PC-9 (cell line): ENCODE measurements around the gene CLNK. TPM values are rescaled to one million over a fixed set of nuclear protein-coding genes. Genes with fewer than 3 reads are reported as not detected.
A peak's percentile ranks its signal among the peaks of the same experiment; 100 is the strongest.

Experiments used
- BruUV-seq: library from RNA; stranded (reverse); fragments of 400-500 nt; replicated peaks from 2 replicates; lab custom pipeline; 2021; lab: Mats Ljungman, UMichigan
- CTCF ChIA-PET: fragments of 300-600 bp; sonication (Branson Sonifier 250); formaldehyde crosslinking; loops from one replicate; lab custom pipeline; 2022; ENCODE audit warnings: antibody characterized with exemption; lab: Charles Lee
- POLR2A ChIA-PET: fragments of 300-600 bp; sonication (Branson Sonifier 250); formaldehyde crosslinking; loops from one replicate; lab custom pipeline; 2022; ENCODE audit warnings: antibody characterized with exemption; ENCODE audit not compliant: unreplicated experiment; lab: Charles Lee
- DNase-seq, 2 experiments: peaks; one replicate each; pipeline versions ENCODE4 v3.0.0 to v3.0.0-alpha.2; 2015 to 2022; ENCODE audit warnings: mixed read lengths in 1 of 2
- H2AFZ ChIP-seq: fragments of 200-600 bp; sonication (generic); 2 replicates; pipeline ENCODE4 v1.8.1; 2017; ENCODE audit warnings: antibody characterized with exemption
- H3F3A ChIP-seq: fragments of 200-600 bp; sonication (generic); 2 replicates; pipeline ENCODE4 v1.8.1; 2017; ENCODE audit warnings: antibody characterized with exemption, mild to moderate bottlenecking, low read depth; ENCODE audit not compliant: insufficient read depth
- H3K27ac ChIP-seq: fragments of 200-600 bp; sonication (generic); 2 replicates; pipeline ENCODE4 v1.6.1; 2016; ENCODE audit warnings: mixed run types
- H3K27me3 ChIP-seq: fragments of 200-600 bp; sonication (generic); 2 replicates; pipeline ENCODE4 v1.6.1; 2016; ENCODE audit warnings: low read depth, mixed run types; ENCODE audit not compliant: insufficient read depth
- H3K36me3 ChIP-seq: fragments of 200-600 bp; sonication (generic); 2 replicates; pipeline ENCODE4 v1.6.1; 2016; ENCODE audit warnings: low read depth, mixed run types
- H3K4me1 ChIP-seq: fragments of 200-600 bp; sonication (generic); replicated peaks from 2 replicates; pipeline ENCODE4 v1.6.1; 2016; ENCODE audit warnings: mixed run types; ENCODE audit not compliant: insufficient read depth
- H3K4me2 ChIP-seq: fragments of 200-600 bp; sonication (generic); 2 replicates; pipeline ENCODE4 v1.6.1; 2017; ENCODE audit warnings: mixed run types
- H3K4me3 ChIP-seq: fragments of 200-600 bp; sonication (generic); 2 replicates; pipeline ENCODE4 v1.6.1; 2016; ENCODE audit warnings: mixed run types
- H3K79me2 ChIP-seq: fragments of 200-600 bp; sonication (generic); 2 replicates; pipeline ENCODE4 v1.6.1; 2017; ENCODE audit warnings: low read depth, mixed run types
- H3K9me2 ChIP-seq: fragments of 200-600 bp; sonication (generic); 2 replicates; pipeline ENCODE4 v1.8.1; 2017; ENCODE audit warnings: mild to moderate bottlenecking; ENCODE audit not compliant: insufficient read depth
- H3K9me3 ChIP-seq: fragments of 200-600 bp; sonication (generic); 2 replicates; pipeline ENCODE4 v1.8.1; 2016; ENCODE audit warnings: low read depth; ENCODE audit not compliant: insufficient read depth
- H4K20me1 ChIP-seq: fragments of 200-600 bp; sonication (generic); 2 replicates; pipeline ENCODE4 v1.8.1; 2017; ENCODE audit not compliant: insufficient read depth
- CTCF ChIP-seq: fragments of 200-600 bp; sonication (generic); conservative IDR thresholded peaks from 2 replicates; pipeline ENCODE4 v1.6.1; 2017; ENCODE audit warnings: mixed run types, antibody characterized with exemption, mild to moderate bottlenecking, moderate library complexity
- EZH2 ChIP-seq: fragments of 200-600 bp; sonication (generic); IDR thresholded peaks from 2 replicates; pipeline ENCODE4 v1.8.0; 2017; ENCODE audit warnings: antibody characterized with exemption, low read depth
- intact Hi-C: fragments of 100-400 bp; cut with micrococcal nuclease; formaldehyde crosslinking; loops from one replicate; pipeline ENCODE4 v1.10.0; 2022; ENCODE audit not compliant: unreplicated experiment
- total RNA-seq: library from RNA; stranded (reverse); gene quantifications from 2 replicates; pipeline ENCODE4 v1.2.3, GENCODE V29; 2021

Gene CLNK
- total RNA-seq, 1 experiment from 2014 or later = not detected

- Histone ChIP-seq H3F3A (no peaks in the 10 kb centered on the region), H3K36me3 (no peaks in the 10 kb centered on the region), H3K4me2 (no peak overlapping the region), H3K9me3 (no peaks in the 10 kb centered on the region), H3K27ac (no peak overlapping the region), H3K27me3 (no peaks in the 10 kb centered on the region), H3K4me1 (no peaks in the 10 kb centered on the region), H2AFZ (no peak overlapping the region), H3K79me2 (no peaks in the 10 kb centered on the region), H4K20me1 (no peaks in the 10 kb centered on the region), H3K9me2 (no peaks in the 10 kb centered on the region), H3K4me3 (no peak overlapping the region)
- no TSS peak for BruUV-seq
- ChIA-PET POLR2A (no interaction called here), CTCF (no interaction called here)
- intact Hi-C loops = no loop called here
- no peak for TF ChIP-seq EZH2
- TF ChIP-seq CTCF = no peak
- DNase-seq = peak in 1 of 2 experiments; percentile 35
Measured at GRCh38 chr4:10664408-10664807, 20.2 kb downstream of the CLNK start.

GRCh38 chr4:10662937-10663336, 21.6 kb downstream of the CLNK start:
- POLR2A ChIA-PET = no interaction called here
- Histone ChIP-seq H3F3A (no peaks in the 10 kb centered on the region), H3K4me2 (no peak overlapping the region), H3K27ac (no peak overlapping the region), H3K9me2 (no peaks in the 10 kb centered on the region), H3K4me3 (no peak overlapping the region), H4K20me1 (no peaks in the 10 kb centered on the region), H3K79me2 (no peaks in the 10 kb centered on the region), H3K9me3 (no peaks in the 10 kb centered on the region), H2AFZ (no peak overlapping the region), H3K27me3 (no peaks in the 10 kb centered on the region), H3K4me1 (no peaks in the 10 kb centered on the region), H3K36me3 (no peaks in the 10 kb centered on the region)
- DNase-seq = no peak
- BruUV-seq = no TSS peak
- TF ChIP-seq EZH2 = no peak
- no peak for TF ChIP-seq CTCF
- CTCF ChIA-PET = no interaction called here
- intact Hi-C loops = no loop called here

GRCh38 chr4:10661047-10661446, 23.5 kb downstream of the CLNK start:
- POLR2A ChIA-PET = no interaction called here
- H3K9me3 ChIP-seq = no peaks in the 10 kb centered on the region
- BruUV-seq = no TSS peak

More at GRCh38 chr4:10661047-10661446, 23.5 kb downstream of the CLNK start:
- intact Hi-C loops = no loop called here
- no peaks in the 10 kb centered on the region for H3K79me2 ChIP-seq
- no peaks in the 10 kb centered on the region for H4K20me1 ChIP-seq
- H3K27ac ChIP-seq = no peak overlapping the region
- no peaks in the 10 kb centered on the region for H3K9me2 ChIP-seq
- H3K36me3 ChIP-seq = no peaks in the 10 kb centered on the region
- no peaks in the 10 kb centered on the region for H3K27me3 ChIP-seq
- peaks cover 9% of the 10 kb centered on the region; the same call in 1 of the 2 replicates for H3F3A ChIP-seq
- H3K4me2 ChIP-seq = no peak overlapping the region
- CTCF ChIA-PET = no interaction called here
- H3K4me1 ChIP-seq = peaks cover 16% of the 10 kb centered on the region
- TF ChIP-seq EZH2 = no peak
- no peak for TF ChIP-seq CTCF
- H2AFZ ChIP-seq = no peak overlapping the region
- no peak for DNase-seq
- H3K4me3 ChIP-seq = no peak overlapping the region
